ENCODE results near the gene SRSF2.
"Not testable (repeated sequence)": the region's sequence is repeated elsewhere in the genome, so short reads cannot be mapped to it uniquely, and the experiment has no call there.

Gene SRSF2

GRCh38 chr17:76707985-76708807 is 28.9 kb downstream of the SRSF2 start:
- Histone ChIP-seq H3K9me3 (ENCODE audit: control insufficient read depth in 1 of 2, low read length in 2 of 2) (no peaks in the 10 kb centered on the region), H3K27me3 (ENCODE audit: low read depth, low read length) (no peaks in the 10 kb centered on the region), H3K4me3 (ENCODE audit: low read depth in 1 of 2, low read length in 2 of 2) (peak overlapping the region in 1 of 2 donors; percentile 72), H3K36me3 (ENCODE audit: control insufficient read depth in 1 of 2, insufficient read depth in 2 of 2, low read length in 2 of 2) (peaks cover 5 to 6% of the 10 kb centered on the region in 2 donors), H3K4me1 (ENCODE audit: control insufficient read depth in 1 of 2, insufficient read depth in 2 of 2, low read length in 2 of 2) (peaks cover 13 to 45% of the 10 kb centered on the region in 2 donors), H3K27ac (ENCODE audit: low read length) (peak overlapping the region; percentile 95)

- H3K4me3 ChIP-seq (ENCODE audit: low read depth in 1 of 2, low read length in 2 of 2), result no peak overlapping the region
- peaks cover 13 to 50% of the 10 kb centered on the region in 2 donors for H3K4me1 ChIP-seq (ENCODE audit: control insufficient read depth in 1 of 2, insufficient read depth in 2 of 2, low read length in 2 of 2)
- no peak overlapping the region for H3K27ac ChIP-seq (ENCODE audit: low read length)
- no peaks in the 10 kb centered on the region for H3K36me3 ChIP-seq (ENCODE audit: control insufficient read depth in 1 of 2, insufficient read depth in 2 of 2, low read length in 2 of 2)
- H3K27me3 ChIP-seq (ENCODE audit: low read depth, low read length), result no peaks in the 10 kb centered on the region
- no peaks in the 10 kb centered on the region for H3K9me3 ChIP-seq (ENCODE audit: control insufficient read depth in 1 of 2, low read length in 2 of 2)
These were observed 30.3 kb downstream of the SRSF2 start for GRCh38 chr17:76706817-76707216.

GRCh38 chr17:76704805-76705204 is 32.3 kb downstream of the SRSF2 start:
- H3K27ac ChIP-seq (ENCODE audit: low read length), result peak overlapping the region; percentile 10
- no peak overlapping the region for H3K4me3 ChIP-seq (ENCODE audit: low read depth in 1 of 2, low read length in 2 of 2)
- peaks cover 9 to 55% of the 10 kb centered on the region in 2 donors for H3K4me1 ChIP-seq (ENCODE audit: control insufficient read depth in 1 of 2, insufficient read depth in 2 of 2, low read length in 2 of 2)

GRCh38 chr17:76702941-76703637 is 34.0 kb downstream of the SRSF2 start:
- Histone ChIP-seq H3K36me3 (ENCODE audit: control insufficient read depth in 1 of 2, insufficient read depth in 2 of 2, low read length in 2 of 2) (no peaks in the 10 kb centered on the region), H3K9me3 (ENCODE audit: control insufficient read depth in 1 of 2, low read length in 2 of 2) (no peaks in the 10 kb centered on the region), H3K27ac (ENCODE audit: low read length) (no peak overlapping the region), H3K4me3 (ENCODE audit: low read depth in 1 of 2, low read length in 2 of 2) (no peak overlapping the region), H3K27me3 (ENCODE audit: low read depth, low read length) (no peaks in the 10 kb centered on the region), H3K4me1 (ENCODE audit: control insufficient read depth in 1 of 2, insufficient read depth in 2 of 2, low read length in 2 of 2) (peaks cover 9 to 61% of the 10 kb centered on the region in 2 donors)

More at GRCh38 chr17:76704805-76705204, 32.3 kb downstream of the SRSF2 start:
- H3K9me3 ChIP-seq (ENCODE audit: control insufficient read depth in 1 of 2, low read length in 2 of 2), result no peaks in the 10 kb centered on the region
- H3K36me3 ChIP-seq (ENCODE audit: control insufficient read depth in 1 of 2, insufficient read depth in 2 of 2, low read length in 2 of 2), result no peaks in the 10 kb centered on the region
- H3K27me3 ChIP-seq (ENCODE audit: low read depth, low read length), result no peaks in the 10 kb centered on the region

GRCh38 chr17:76702076-76702475 is 35.1 kb downstream of the SRSF2 start:
- Histone ChIP-seq H3K4me1 (ENCODE audit: control insufficient read depth in 1 of 2, insufficient read depth in 2 of 2, low read length in 2 of 2) (peaks cover 4 to 62% of the 10 kb centered on the region in 2 donors), H3K36me3 (ENCODE audit: control insufficient read depth in 1 of 2, insufficient read depth in 2 of 2, low read length in 2 of 2) (no peaks in the 10 kb centered on the region), H3K27ac (ENCODE audit: low read length) (peak overlapping the region; percentile 91), H3K9me3 (ENCODE audit: control insufficient read depth in 1 of 2, low read length in 2 of 2) (no peaks in the 10 kb centered on the region), H3K27me3 (ENCODE audit: low read depth, low read length) (no peaks in the 10 kb centered on the region), H3K4me3 (ENCODE audit: low read depth in 1 of 2, low read length in 2 of 2) (no peak overlapping the region)

GRCh38 chr17:76701471-76701967 is 35.6 kb downstream of the SRSF2 start:
- Histone ChIP-seq H3K4me1 (ENCODE audit: control insufficient read depth in 1 of 2, insufficient read depth in 2 of 2, low read length in 2 of 2) (peaks cover under 1 to 62% of the 10 kb centered on the region in 2 donors), H3K9me3 (ENCODE audit: control insufficient read depth in 1 of 2, low read length in 2 of 2) (no peaks in the 10 kb centered on the region), H3K36me3 (ENCODE audit: control insufficient read depth in 1 of 2, insufficient read depth in 2 of 2, low read length in 2 of 2) (no peaks in the 10 kb centered on the region), H3K4me3 (ENCODE audit: low read depth in 1 of 2, low read length in 2 of 2) (peak overlapping the region in 1 of 2 donors; percentile 55), H3K27ac (ENCODE audit: low read length) (peak overlapping the region; percentile 91), H3K27me3 (ENCODE audit: low read depth, low read length) (no peaks in the 10 kb centered on the region)

- Histone ChIP-seq H3K36me3 (ENCODE audit: control insufficient read depth in 1 of 2, insufficient read depth in 2 of 2, low read length in 2 of 2) (no peaks in the 10 kb centered on the region), H3K4me3 (ENCODE audit: low read depth in 1 of 2, low read length in 2 of 2) (peak overlapping the region; percentile 39 to 55), H3K9me3 (ENCODE audit: control insufficient read depth in 1 of 2, low read length in 2 of 2) (no peaks in the 10 kb centered on the region), H3K4me1 (ENCODE audit: control insufficient read depth in 1 of 2, insufficient read depth in 2 of 2, low read length in 2 of 2) (peaks cover 0 to 64% of the 10 kb centered on the region in 2 donors), H3K27ac (ENCODE audit: low read length) (peak overlapping the region; percentile 91), H3K27me3 (ENCODE audit: low read depth, low read length) (no peaks in the 10 kb centered on the region)
These were observed 36.3 kb downstream of the SRSF2 start for GRCh38 chr17:76700617-76701470.

- H3K4me1 ChIP-seq (ENCODE audit: control insufficient read depth in 1 of 2, insufficient read depth in 2 of 2, low read length in 2 of 2), result peaks cover 0 to 69% of the 10 kb centered on the region in 2 donors
These were observed 36.9 kb downstream of the SRSF2 start for GRCh38 chr17:76700270-76700616.

GRCh38 chr17:76698466-76698977 is 38.6 kb downstream of the SRSF2 start:
- not testable (repeated sequence) for H3K27ac ChIP-seq (ENCODE audit: low read length); H3K27me3 ChIP-seq (ENCODE audit: low read depth, low read length); H3K9me3 ChIP-seq (ENCODE audit: control insufficient read depth in 1 of 2, low read length in 2 of 2); H3K36me3 ChIP-seq (ENCODE audit: control insufficient read depth in 1 of 2, insufficient read depth in 2 of 2, low read length in 2 of 2)
- H3K4me3 ChIP-seq (ENCODE audit: low read depth in 1 of 2, low read length in 2 of 2), result peak overlapping the region in 1 of 2 donors; percentile 28
- peaks cover 0 to 64% of the 10 kb centered on the region in 2 donors for H3K4me1 ChIP-seq (ENCODE audit: control insufficient read depth in 1 of 2, insufficient read depth in 2 of 2, low read length in 2 of 2)

More at GRCh38 chr17:76700270-76700616, 36.9 kb downstream of the SRSF2 start:
- H3K36me3 ChIP-seq (ENCODE audit: control insufficient read depth in 1 of 2, insufficient read depth in 2 of 2, low read length in 2 of 2), result no peaks in the 10 kb centered on the region
- H3K9me3 ChIP-seq (ENCODE audit: control insufficient read depth in 1 of 2, low read length in 2 of 2), result no peaks in the 10 kb centered on the region
- no peaks in the 10 kb centered on the region for H3K27me3 ChIP-seq (ENCODE audit: low read depth, low read length)
- peak overlapping the region; percentile 91 for H3K27ac ChIP-seq (ENCODE audit: low read length)
- peak overlapping the region in 1 of 2 donors; percentile 55 for H3K4me3 ChIP-seq (ENCODE audit: low read depth in 1 of 2, low read length in 2 of 2)

- Histone ChIP-seq H3K27ac (ENCODE audit: low read length) (peak overlapping the region; percentile 69), H3K4me1 (ENCODE audit: control insufficient read depth in 1 of 2, insufficient read depth in 2 of 2, low read length in 2 of 2) (peaks cover 0 to 58% of the 10 kb centered on the region in 2 donors), H3K4me3 (ENCODE audit: low read depth in 1 of 2, low read length in 2 of 2) (peak overlapping the region in 1 of 2 donors; percentile 28), H3K36me3 (ENCODE audit: control insufficient read depth in 1 of 2, insufficient read depth in 2 of 2, low read length in 2 of 2) (no peaks in the 10 kb centered on the region), H3K9me3 (ENCODE audit: control insufficient read depth in 1 of 2, low read length in 2 of 2) (no peaks in the 10 kb centered on the region), H3K27me3 (ENCODE audit: low read depth, low read length) (no peaks in the 10 kb centered on the region)
These were observed 39.2 kb downstream of the SRSF2 start for GRCh38 chr17:76697702-76698465.

Data from muscle layer of duodenum (tissue), 2 donors.